ENCODE results near the gene TDRD1.

DNA sequence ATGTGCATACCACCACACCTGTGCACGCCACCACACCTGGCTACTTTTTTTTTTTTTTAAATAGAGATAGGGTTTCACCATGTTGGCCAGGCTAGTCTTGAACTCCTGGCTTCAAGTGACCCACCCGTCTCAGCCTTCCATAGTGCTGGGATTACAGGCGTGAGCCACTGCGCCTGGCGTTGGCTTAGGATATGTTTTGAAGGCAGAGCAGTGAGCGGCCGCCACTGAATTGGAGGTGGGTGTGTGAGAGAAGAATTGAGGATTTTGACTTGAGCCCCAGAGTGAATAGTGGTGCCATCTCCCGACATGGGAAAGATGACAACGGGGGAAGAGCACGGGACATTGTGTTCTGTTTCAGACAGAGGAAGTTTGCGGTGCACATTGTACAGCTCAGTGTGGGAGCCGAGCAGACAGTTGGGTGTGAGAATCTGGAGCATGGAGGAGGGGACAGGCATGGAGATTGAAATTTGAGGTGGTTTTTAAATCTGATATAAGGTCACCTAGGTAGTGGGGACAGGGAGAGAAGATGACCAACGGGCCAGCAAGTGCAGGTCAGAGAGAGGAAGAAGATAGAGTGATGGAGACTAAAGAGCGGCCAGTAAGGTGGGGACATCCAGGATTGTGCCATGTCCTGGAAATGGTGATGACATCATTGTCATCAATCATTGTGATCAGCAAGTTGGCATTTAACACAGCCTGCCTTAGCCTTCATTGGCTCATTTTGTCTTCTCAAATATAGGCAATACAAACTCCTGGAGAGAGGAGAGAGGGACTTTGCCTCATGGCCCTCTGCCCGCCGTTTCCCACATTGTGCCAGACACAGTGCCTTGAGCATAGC lies 95.7 kb downstream of the TDRD1 start:
- TF ChIP-seq, protein P1, sequence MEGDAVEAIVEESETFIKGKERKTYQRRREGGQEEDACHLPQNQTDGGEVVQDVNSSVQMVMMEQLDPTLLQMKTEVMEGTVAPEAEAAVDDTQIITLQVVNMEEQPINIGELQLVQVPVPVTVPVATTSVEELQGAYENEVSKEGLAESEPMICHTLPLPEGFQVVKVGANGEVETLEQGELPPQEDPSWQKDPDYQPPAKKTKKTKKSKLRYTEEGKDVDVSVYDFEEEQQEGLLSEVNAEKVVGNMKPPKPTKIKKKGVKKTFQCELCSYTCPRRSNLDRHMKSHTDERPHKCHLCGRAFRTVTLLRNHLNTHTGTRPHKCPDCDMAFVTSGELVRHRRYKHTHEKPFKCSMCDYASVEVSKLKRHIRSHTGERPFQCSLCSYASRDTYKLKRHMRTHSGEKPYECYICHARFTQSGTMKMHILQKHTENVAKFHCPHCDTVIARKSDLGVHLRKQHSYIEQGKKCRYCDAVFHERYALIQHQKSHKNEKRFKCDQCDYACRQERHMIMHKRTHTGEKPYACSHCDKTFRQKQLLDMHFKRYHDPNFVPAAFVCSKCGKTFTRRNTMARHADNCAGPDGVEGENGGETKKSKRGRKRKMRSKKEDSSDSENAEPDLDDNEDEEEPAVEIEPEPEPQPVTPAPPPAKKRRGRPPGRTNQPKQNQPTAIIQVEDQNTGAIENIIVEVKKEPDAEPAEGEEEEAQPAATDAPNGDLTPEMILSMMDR (IDR thresholded peaks at IDR 0.05) = no peak
- no peak for TF ChIP-seq POLR2AphosphoS5 (IDR thresholded peaks at IDR 0.05)
- no peak for TF ChIP-seq POLR2A (IDR thresholded peaks at IDR 0.05)

Data from sigmoid colon (tissue), 4 donors.